Neural progenitor cell (in vitro differentiated cells): ENCODE data around the gene PDLIM5. TPM values are rescaled to one million over a fixed set of nuclear protein-coding genes. Genes with fewer than 3 reads are reported as not detected.

Experiments used
- DNase-seq: peaks from one replicate; pipeline ENCODE4 v3.0.0-alpha.2; 2016; ENCODE audit warnings: low spot score
- H2AFZ ChIP-seq: fragments of 200-600 bp; sonication (generic); replicated peaks from 2 replicates; pipeline ENCODE4 v1.6.1; 2016; ENCODE audit warnings: antibody characterized with exemption
- H3F3A ChIP-seq: fragments of 200-600 bp; sonication (generic); 2 replicates; pipeline ENCODE4 v1.6.1; 2016; ENCODE audit warnings: antibody characterized with exemption, low read depth
- H3K27ac ChIP-seq: fragments of 200-600 bp; sonication (generic); 2 replicates; pipeline ENCODE4 v1.5.1; 2016; ENCODE audit warnings: mild to moderate bottlenecking
- H3K27me3 ChIP-seq: fragments of 200-600 bp; sonication (generic); 2 replicates; pipeline ENCODE4 v1.6.1; 2016; ENCODE audit warnings: mild to moderate bottlenecking, moderate library complexity
- H3K36me3 ChIP-seq: fragments of 200-600 bp; sonication (generic); 2 replicates; pipeline ENCODE4 v1.5.1; 2016
- H3K4me1 ChIP-seq: fragments of 200-600 bp; sonication (generic); 2 replicates; pipeline ENCODE4 v1.6.1; 2016; ENCODE audit warnings: mixed run types
- H3K4me2 ChIP-seq: fragments of 200-600 bp; sonication (generic); 2 replicates; pipeline ENCODE4 v1.6.1; 2016
- H3K4me3 ChIP-seq: fragments of 200-600 bp; sonication (generic); 2 replicates; pipeline ENCODE4 v1.5.1; 2016
- H3K79me2 ChIP-seq: fragments of 200-600 bp; sonication (generic); 2 replicates; pipeline ENCODE4 v1.6.1; 2016; ENCODE audit warnings: low read depth
- H3K9ac ChIP-seq: fragments of 200-600 bp; sonication (generic); 2 replicates; pipeline ENCODE4 v1.6.1; 2016
- H3K9me3 ChIP-seq: fragments of 200-600 bp; sonication (generic); 2 replicates; pipeline ENCODE4 v1.5.1; 2016; ENCODE audit warnings: low read depth
- H4K20me1 ChIP-seq: fragments of 200-600 bp; sonication (generic); 2 replicates; pipeline ENCODE4 v1.6.1; 2016; ENCODE audit warnings: low read depth
- H3K27ac Mint-ChIP-seq: 3 replicates; pipeline ENCODE4 v1.8.0; 2021; ENCODE audit warnings: mixed read lengths
- H3K27me3 Mint-ChIP-seq: 2 replicates; pipeline ENCODE4 v1.8.0; 2022; ENCODE audit warnings: low read depth, mild to moderate bottlenecking, inconsistent platforms, moderate library complexity, mixed read lengths; ENCODE audit not compliant: insufficient read depth
- H3K36me3 Mint-ChIP-seq: 3 replicates; pipeline ENCODE4 v1.8.0; 2021; ENCODE audit warnings: mixed read lengths
- H3K4me1 Mint-ChIP-seq: 3 replicates; pipeline ENCODE4 v1.8.0; 2021; ENCODE audit warnings: mixed read lengths
- H3K4me3 Mint-ChIP-seq: 3 replicates; pipeline ENCODE4 v1.8.0; 2021; ENCODE audit warnings: mild to moderate bottlenecking, moderate library complexity, mixed read lengths
- H3K9me3 Mint-ChIP-seq: 3 replicates; pipeline ENCODE4 v1.8.0; 2020; ENCODE audit warnings: mixed read lengths
- CTCF ChIP-seq: fragments of 200-600 bp; sonication (generic); IDR thresholded peaks from 2 replicates; pipeline ENCODE4 v1.5.1; 2017; ENCODE audit warnings: antibody characterized with exemption, mild to moderate bottlenecking
- EZH2 ChIP-seq: fragments of 200-600 bp; sonication (generic); IDR thresholded peaks from 2 replicates; pipeline ENCODE4 v1.6.1; 2017; ENCODE audit warnings: antibody characterized with exemption, mild to moderate bottlenecking, moderate library complexity
- EZH2phosphoT487 ChIP-seq: fragments of 200-600 bp; sonication (generic); IDR thresholded peaks from 2 replicates; pipeline ENCODE4 v1.6.1; 2017; ENCODE audit warnings: antibody characterized with exemption
- total RNA-seq: library from RNA; depleted of rRNA; stranded (reverse); fragments of >200 nt; gene quantifications from 2 replicates; pipeline ENCODE4 v1.2.3, GENCODE V29; 2015; ENCODE audit warnings: low replicate concordance

PDLIM5 gene
- total RNA-seq, 1 donor from 2014 or later = 68.4 TPM

- peaks cover 5% of the 10 kb centered on the region for H3K4me1 Mint-ChIP-seq
- no peak for DNase-seq
- no peaks in the 10 kb centered on the region for H3K9me3 Mint-ChIP-seq
- H3K36me3 Mint-ChIP-seq = no peaks in the 10 kb centered on the region
- Histone ChIP-seq H3K4me1 (no peaks in the 10 kb centered on the region), H3K36me3 (no peaks in the 10 kb centered on the region), H3K9ac (no peak overlapping the region), H3K4me2 (no peak overlapping the region), H3K27ac (no peak overlapping the region), H3F3A (peaks cover 11% of the 10 kb centered on the region), H3K9me3 (no peaks in the 10 kb centered on the region), H3K4me3 (no peak overlapping the region), H3K79me2 (peaks cover 7% of the 10 kb centered on the region), H4K20me1 (peaks cover 5% of the 10 kb centered on the region), H3K27me3 (peaks cover 12% of the 10 kb centered on the region), H2AFZ (no peak overlapping the region)
- H3K27me3 Mint-ChIP-seq = peaks cover 3% of the 10 kb centered on the region
- no peak for TF ChIP-seq CTCF
- TF ChIP-seq EZH2phosphoT487 = no peak
- no peak for TF ChIP-seq EZH2
- H3K4me3 Mint-ChIP-seq = no peak overlapping the region
- H3K27ac Mint-ChIP-seq = no peak overlapping the region
Measured at GRCh38 chr4:94447754-94448411, 3.9 kb upstream of the PDLIM5 start.

GRCh38 chr4:94448815-94449375, 2.8 kb upstream of the PDLIM5 start:
- Histone ChIP-seq H3K4me3 (no peak overlapping the region), H3K79me2 (peaks cover 17% of the 10 kb centered on the region), H3K27me3 (peaks cover 12% of the 10 kb centered on the region), H4K20me1 (peaks cover 12% of the 10 kb centered on the region), H3K4me2 (no peak overlapping the region), H3K9me3 (no peaks in the 10 kb centered on the region), H3K36me3 (no peaks in the 10 kb centered on the region), H2AFZ (no peak overlapping the region), H3F3A (peaks cover 15% of the 10 kb centered on the region), H3K4me1 (peaks cover 9% of the 10 kb centered on the region), H3K27ac (no peak overlapping the region), H3K9ac (no peak overlapping the region)
- no peak for TF ChIP-seq EZH2phosphoT487
- no peak for TF ChIP-seq EZH2
- no peak for TF ChIP-seq CTCF
- peaks cover 3% of the 10 kb centered on the region for H3K27me3 Mint-ChIP-seq
- H3K27ac Mint-ChIP-seq = no peak overlapping the region
- H3K36me3 Mint-ChIP-seq = no peaks in the 10 kb centered on the region
- H3K4me3 Mint-ChIP-seq = no peak overlapping the region
- DNase-seq = no peak
- H3K4me1 Mint-ChIP-seq = peaks cover 14% of the 10 kb centered on the region
- no peaks in the 10 kb centered on the region for H3K9me3 Mint-ChIP-seq

GRCh38 chr4:94451051-94451694, 569 bp upstream of the PDLIM5 start:
- Mint-ChIP-seq H3K9me3 (no peaks in the 10 kb centered on the region), H3K27me3 (peaks cover 3% of the 10 kb centered on the region), H3K4me1 (peaks cover 30% of the 10 kb centered on the region), H3K36me3 (peaks cover 6% of the 10 kb centered on the region), H3K27ac (peak overlapping the region; percentile 42), H3K4me3 (peak overlapping the region; percentile 93)
- Histone ChIP-seq H3K27ac (no peak overlapping the region), H3K79me2 (peaks cover 37% of the 10 kb centered on the region), H3K36me3 (no peaks in the 10 kb centered on the region), H3K4me1 (peaks cover 21% of the 10 kb centered on the region), H3K4me2 (peak overlapping the region; percentile 97), H3F3A (peaks cover 15% of the 10 kb centered on the region), H3K9ac (no peak overlapping the region), H3K4me3 (peak overlapping the region; percentile 96), H3K9me3 (no peaks in the 10 kb centered on the region), H3K27me3 (peaks cover 12% of the 10 kb centered on the region), H2AFZ (peak overlapping the region; percentile 40), H4K20me1 (peaks cover 12% of the 10 kb centered on the region)
- DNase-seq = no peak
- TF ChIP-seq EZH2phosphoT487 (no peak), EZH2 (no peak)
